Stimulated activated CD4-positive, alpha-beta T cell treated with anti-CD3 and anti-CD28 coated beads, Interleukin-4, amount 100 ng/mL, for 1 hour (primary cell): ENCODE data around the gene CFAP20DC.
"Not testable (repeated sequence)": the region's sequence is repeated elsewhere in the genome, so short reads cannot be mapped to it uniquely, and the experiment has no call there.

Source experiments
- DNase-seq: peaks from one replicate; pipeline ENCODE4 v3.0.0-alpha.2; 2020

The CFAP20DC gene

GRCh38 chr3:58962040-58962651, 87.7 kb downstream of the CFAP20DC start:
- no peak for DNase-seq

GRCh38 chr3:58955308-58955707, 94.5 kb downstream of the CFAP20DC start:
- no peak for DNase-seq

- no peak for DNase-seq
Measured at GRCh38 chr3:58953288-58953687, 96.5 kb downstream of the CFAP20DC start.

- DNase-seq, result no peak
Measured at GRCh38 chr3:58952128-58952917, 97.5 kb downstream of the CFAP20DC start.

GRCh38 chr3:58948018-58948417, 101.8 kb downstream of the CFAP20DC start:
- no peak for DNase-seq

GRCh38 chr3:58946875-58947274, 103.0 kb downstream of the CFAP20DC start:
- no peak for DNase-seq

- DNase-seq, result no peak
Measured at GRCh38 chr3:58938057-58938456, 111.8 kb downstream of the CFAP20DC start.

- no peak for DNase-seq
Measured at GRCh38 chr3:58924578-58924977, 125.2 kb downstream of the CFAP20DC start.

GRCh38 chr3:58900386-58900785, 149.4 kb downstream of the CFAP20DC start:
- no peak for DNase-seq

- DNase-seq, result no peak
Measured at GRCh38 chr3:58899953-58900298, 149.9 kb downstream of the CFAP20DC start.

- DNase-seq, result peak; percentile 5
Measured at GRCh38 chr3:58899159-58899952, 150.5 kb downstream of the CFAP20DC start.

- no peak for DNase-seq
Measured at GRCh38 chr3:58898513-58898912, 151.3 kb downstream of the CFAP20DC start.

- DNase-seq, result no peak
Measured at GRCh38 chr3:58897646-58898045, 152.2 kb downstream of the CFAP20DC start.

GRCh38 chr3:58895678-58896077, 154.1 kb downstream of the CFAP20DC start:
- not testable (repeated sequence) for DNase-seq

- not testable (repeated sequence) for DNase-seq
Measured at GRCh38 chr3:58892526-58892925, 157.3 kb downstream of the CFAP20DC start.

- no peak for DNase-seq
Measured at GRCh38 chr3:58888087-58888486, 161.7 kb downstream of the CFAP20DC start.

- no peak for DNase-seq
Measured at GRCh38 chr3:58884453-58884852, 165.4 kb downstream of the CFAP20DC start.

- DNase-seq, result no peak
Measured at GRCh38 chr3:58880182-58880581, 169.6 kb downstream of the CFAP20DC start.

GRCh38 chr3:58874795-58875194, 175.0 kb downstream of the CFAP20DC start:
- no peak for DNase-seq

GRCh38 chr3:58874248-58874741, 175.5 kb downstream of the CFAP20DC start:
- DNase-seq, result no peak

- no peak for DNase-seq
Measured at GRCh38 chr3:58868097-58868779, 181.6 kb downstream of the CFAP20DC start.

- DNase-seq, result no peak
Measured at GRCh38 chr3:58867621-58868020, 182.2 kb downstream of the CFAP20DC start.

GRCh38 chr3:58866079-58866478, 183.7 kb downstream of the CFAP20DC start:
- DNase-seq, result no peak
